HG02588 (cell line): ENCODE results near the gene NIPA2.
"Not testable (repeated sequence)": the region's sequence is repeated elsewhere in the genome, so short reads cannot be mapped to it uniquely, and the experiment has no call there.

Experiments used
- ATAC-seq: cut with Tn5 transposase; IDR thresholded peaks from one replicate; pipeline ENCODE4 v1.9.1; 2021; ENCODE audit warnings: mild to moderate bottlenecking, moderate library complexity; ENCODE audit not compliant: unreplicated experiment

The NIPA2 gene

DNA sequence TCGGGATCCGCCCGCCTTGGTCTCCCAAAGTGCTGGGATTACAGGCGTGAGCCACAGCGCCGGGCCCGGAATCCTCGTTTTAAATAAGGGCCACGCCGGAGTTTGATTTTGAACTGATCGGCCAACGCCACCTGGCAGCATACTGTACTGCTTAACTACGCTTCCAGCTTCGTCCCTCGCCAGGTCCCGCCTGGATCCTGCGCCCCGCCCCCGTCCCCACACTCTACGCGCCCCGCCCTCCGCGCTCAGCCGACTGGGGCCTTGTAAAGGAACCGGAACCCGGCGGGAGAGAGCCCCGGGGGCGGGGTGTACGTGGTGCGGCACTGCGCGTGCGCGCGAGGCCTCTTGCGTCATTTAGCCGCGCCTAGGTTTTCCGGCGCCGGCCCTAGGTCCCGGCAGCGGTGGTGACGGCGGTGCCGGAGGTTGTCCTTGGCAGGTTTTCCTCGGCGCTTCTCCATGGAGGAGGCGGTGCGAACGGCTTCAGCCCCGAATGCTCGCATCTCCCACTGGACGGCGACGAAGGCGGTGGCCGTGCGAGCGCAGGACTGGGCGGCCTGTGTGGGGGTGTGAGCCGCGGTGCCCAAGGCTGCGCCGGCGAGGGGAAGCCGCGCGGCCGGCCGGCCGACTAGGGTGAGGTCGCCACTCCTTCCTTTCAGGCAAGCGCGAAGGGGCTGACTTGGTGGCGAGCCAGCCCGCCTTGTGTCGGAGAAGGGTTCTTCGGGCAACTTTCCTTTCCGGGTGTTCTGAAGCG is at the start of gene NIPA2:
Gene NIPA2, plus strand, starts transcription at position 375 of the 751 bp plus-strand sequence. CDS start 13,066 bp downstream, outside the sequence.
- ATAC-seq: peak; percentile 77

- no peak for ATAC-seq
Observed at GRCh38 chr15:22794063-22794462, 44.4 kb upstream of the NIPA2 start.

- ATAC-seq: no peak
Observed at GRCh38 chr15:22794621-22795167, 43.8 kb upstream of the NIPA2 start.

- ATAC-seq: no peak
Observed at GRCh38 chr15:22795206-22796063, 43.0 kb upstream of the NIPA2 start.

DNA sequence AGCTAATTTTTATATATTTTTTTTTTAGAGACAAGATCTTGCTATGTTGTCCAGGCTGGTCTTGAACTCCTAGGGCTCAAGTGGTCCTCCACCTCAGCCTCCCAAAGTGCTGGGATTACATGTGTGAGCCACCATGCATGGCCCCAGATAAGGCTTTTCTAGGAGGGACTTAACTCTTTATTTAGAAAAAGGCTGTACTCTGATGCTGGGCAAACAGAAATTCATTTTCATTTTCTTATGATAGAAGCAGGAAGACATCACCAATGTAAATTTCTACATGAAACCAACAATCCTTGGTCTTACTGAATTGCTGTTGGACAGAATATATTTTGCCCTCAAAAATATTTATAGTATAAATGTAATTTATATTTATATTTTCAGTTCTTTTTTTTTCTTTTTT is 42.4 kb upstream of the NIPA2 start:
- no peak for ATAC-seq

GRCh38 chr15:22799902-22800301 is 38.6 kb upstream of the NIPA2 start:
- ATAC-seq: no peak

GRCh38 chr15:22803006-22803405 is 35.5 kb upstream of the NIPA2 start:
- ATAC-seq: not testable (repeated sequence)

DNA sequence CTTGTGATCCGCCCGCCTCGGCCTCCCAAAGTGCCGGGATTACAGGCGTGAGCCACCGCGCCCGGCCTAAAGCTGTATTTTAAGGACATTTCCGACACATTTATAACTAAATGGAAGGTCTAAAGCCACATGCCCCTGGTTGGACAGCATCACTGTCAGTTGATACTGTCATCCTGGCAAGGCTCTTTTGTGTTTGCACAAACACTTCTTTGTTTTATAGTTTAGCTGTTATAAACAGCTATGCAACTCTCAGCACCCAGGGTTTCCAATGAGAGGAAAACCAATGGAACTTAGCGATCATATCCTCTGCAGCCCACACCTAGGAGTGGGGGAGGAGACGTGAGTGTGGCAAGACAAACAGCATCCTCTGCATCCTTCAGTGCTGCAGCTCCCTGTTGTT is 32.3 kb upstream of the NIPA2 start:
- ATAC-seq: no peak

DNA sequence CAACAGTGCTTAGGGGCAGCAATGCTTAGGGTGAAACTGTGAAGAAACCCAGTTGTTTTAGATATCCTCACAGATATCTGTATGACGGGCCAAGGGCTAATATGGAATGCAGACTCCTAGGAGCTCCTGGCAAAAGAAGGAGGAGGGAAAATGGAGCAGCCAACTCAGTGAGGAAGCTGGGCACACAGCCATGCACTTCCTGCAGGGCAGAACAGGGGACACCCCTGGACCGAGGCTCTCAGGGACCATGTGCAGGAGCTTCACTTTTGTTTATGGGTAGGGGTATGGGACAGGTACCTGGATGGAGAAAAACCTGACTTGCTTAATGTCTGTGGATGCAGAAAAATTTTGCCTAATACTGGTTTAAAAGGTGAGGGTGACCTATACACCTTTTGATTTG is 31.8 kb upstream of the NIPA2 start:
- no peak for ATAC-seq

GRCh38 chr15:22807831-22808230 is 30.6 kb upstream of the NIPA2 start:
- ATAC-seq: not testable (repeated sequence)

DNA sequence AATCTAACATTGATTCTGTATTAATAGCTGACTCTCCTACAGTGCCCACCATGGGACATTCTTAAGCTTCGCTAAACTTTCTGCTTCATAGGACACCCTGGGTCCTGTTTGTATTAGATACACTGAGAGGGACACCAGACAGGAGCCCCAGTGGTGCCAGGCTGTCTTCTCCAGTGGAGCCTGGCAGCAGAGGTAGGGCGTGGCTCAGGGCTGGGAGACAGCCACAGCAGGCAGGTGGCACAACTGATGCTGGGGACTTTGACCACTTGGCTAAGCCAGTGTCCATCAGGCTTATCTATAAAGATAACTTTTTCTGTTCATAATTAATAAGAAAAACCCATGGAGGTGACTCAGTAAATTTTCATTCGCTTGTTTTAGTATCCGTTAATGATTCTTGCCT is 30.2 kb upstream of the NIPA2 start:
- ATAC-seq: no peak

DNA sequence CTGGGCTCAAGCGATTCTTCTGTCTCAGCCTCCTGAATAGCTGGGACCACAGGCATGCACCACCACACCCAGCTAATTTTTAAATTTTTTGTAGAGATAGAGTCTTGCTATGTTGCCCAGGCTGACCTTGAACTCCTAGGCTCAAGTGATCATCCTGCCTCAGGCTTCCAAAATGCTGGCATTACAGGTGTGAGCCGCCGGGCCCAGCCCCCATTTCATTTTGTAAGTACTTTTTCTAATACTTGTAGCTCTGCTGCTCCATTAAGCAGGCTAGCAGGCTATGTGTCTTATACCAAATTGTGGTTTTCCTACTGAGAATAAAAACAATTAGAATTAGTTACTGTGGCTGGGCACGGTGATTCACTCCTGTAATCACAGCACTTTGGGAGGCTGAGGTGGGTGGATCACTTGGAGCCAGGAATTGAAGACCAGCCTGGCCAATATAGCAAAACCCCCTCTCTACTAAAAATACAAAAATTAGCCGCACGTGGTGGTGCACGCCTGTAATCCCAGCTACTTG is 29.6 kb upstream of the NIPA2 start:
- ATAC-seq: no peak

DNA sequence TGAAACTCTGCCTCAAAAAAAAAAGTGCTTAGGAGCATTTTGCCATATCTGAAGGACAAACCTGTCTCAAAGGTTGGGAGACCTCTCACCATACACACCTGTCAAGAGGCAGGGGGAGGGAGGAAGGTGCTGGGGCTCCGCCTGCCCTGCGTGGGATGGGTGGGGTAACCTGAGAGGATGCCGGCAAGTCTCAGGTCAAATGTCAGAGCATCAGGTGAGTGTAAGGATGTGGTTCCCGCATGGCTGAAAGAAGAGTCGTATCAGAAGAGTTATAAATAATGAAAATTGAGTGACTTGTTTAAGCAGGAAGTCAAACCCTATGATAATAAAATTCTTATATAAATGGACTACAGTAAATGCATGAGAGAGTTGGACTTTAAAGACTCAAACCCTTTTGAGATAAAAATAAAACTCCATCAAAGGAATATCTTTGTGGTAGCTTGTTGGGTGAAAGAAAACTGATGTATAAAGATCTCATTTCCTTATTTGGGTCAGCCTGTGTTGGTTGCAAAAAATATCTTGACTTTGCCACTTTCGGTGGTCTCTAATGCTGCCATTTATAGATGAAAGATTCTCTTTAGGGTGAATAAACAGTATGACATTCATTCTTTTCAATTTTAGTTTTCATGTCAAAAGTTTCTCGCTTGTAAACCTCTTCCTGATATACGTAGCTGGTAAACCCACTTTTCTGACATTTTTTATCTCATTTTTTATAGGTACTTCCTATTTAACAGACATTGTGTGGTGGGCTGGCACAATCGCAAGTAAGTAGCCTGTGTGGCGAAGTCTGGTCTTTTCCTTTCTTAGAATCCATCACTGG is 28.2 kb upstream of the NIPA2 start:
- ATAC-seq: no peak

- no peak for ATAC-seq
Observed at GRCh38 chr15:22810853-22811338, 27.6 kb upstream of the NIPA2 start.

- no peak for ATAC-seq
Observed at GRCh38 chr15:22811640-22812039, 26.8 kb upstream of the NIPA2 start.

- no peak for ATAC-seq
Observed at GRCh38 chr15:22813844-22814243, 24.6 kb upstream of the NIPA2 start.

GRCh38 chr15:22815766-22816165 is 22.7 kb upstream of the NIPA2 start:
- no peak for ATAC-seq

DNA sequence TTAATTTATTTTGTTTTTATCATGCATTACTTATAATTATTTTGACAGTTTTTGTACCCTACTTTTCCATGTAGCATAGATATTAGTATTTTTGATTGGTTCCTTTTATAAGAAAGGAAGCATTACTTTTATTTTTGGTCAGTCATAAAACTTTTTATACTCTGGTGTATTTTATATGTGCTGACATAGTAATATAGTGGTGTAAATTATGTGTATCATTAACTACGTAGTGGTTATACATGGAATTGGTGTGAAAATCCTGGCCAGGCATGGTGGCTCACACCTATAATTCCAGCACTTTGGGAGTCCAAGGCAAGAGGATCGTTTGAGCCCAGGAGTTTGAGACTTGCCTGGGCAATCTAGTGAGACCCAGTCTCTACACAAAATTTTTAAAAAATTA is 18.8 kb upstream of the NIPA2 start:
- ATAC-seq: no peak

- no peak for ATAC-seq
Observed at GRCh38 chr15:22823495-22824128, 14.9 kb upstream of the NIPA2 start.

DNA sequence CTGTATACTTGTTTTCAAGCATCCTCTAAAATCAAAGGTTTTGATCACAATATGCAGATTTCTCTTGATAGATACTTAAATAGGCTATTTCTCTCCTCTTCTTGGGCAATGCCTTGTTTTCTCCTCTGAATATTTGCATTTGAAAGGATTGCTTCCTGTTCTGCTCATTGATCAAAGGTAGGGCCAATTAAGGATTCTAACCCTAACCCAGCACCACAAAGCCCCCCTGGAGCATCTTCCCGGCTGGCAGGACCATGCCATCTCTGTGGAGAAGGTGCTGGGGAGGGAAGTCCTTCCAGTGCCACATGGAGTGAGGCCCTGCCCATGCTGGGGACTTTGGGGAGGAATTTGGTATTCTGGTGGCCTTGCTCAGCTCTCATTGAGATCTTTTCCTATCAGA is 11.3 kb upstream of the NIPA2 start:
- no peak for ATAC-seq
